NB4 (cell line): ENCODE results near the gene SLC5A10.

ENCODE experiments used
- DNase-seq: peaks from one replicate; pipeline ENCODE4 v3.0.0; 2010; ENCODE audit warnings: low read depth
- H3K4me3 ChIP-seq: one replicate; pipeline ENCODE4 v1.5.1; 2011; ENCODE audit warnings: mild to moderate bottlenecking, low read depth, low read length, moderate library complexity
- MYC ChIP-seq: IDR thresholded peaks from 2 replicates; pipeline ENCODE4 v1.6.1; 2011; ENCODE audit warnings: low read depth, low read length
- POLR2A ChIP-seq: IDR thresholded peaks from 2 replicates; pipeline ENCODE4 v1.6.1; 2011; ENCODE audit warnings: mild to moderate bottlenecking; ENCODE audit not compliant: insufficient read length; ENCODE audit errors: extremely low read depth
- TF ChIP-seq, protein P1 (sequence below): IDR thresholded peaks from one replicate; pipeline ENCODE4 v1.5.1; 2012; ENCODE audit warnings: low read depth, low read length
- TF ChIP-seq, protein P2 (sequence below): IDR thresholded peaks from 2 replicates; pipeline ENCODE4 v1.6.1; 2011; ENCODE audit warnings: low read depth, low read length

Gene SLC5A10

DNA sequence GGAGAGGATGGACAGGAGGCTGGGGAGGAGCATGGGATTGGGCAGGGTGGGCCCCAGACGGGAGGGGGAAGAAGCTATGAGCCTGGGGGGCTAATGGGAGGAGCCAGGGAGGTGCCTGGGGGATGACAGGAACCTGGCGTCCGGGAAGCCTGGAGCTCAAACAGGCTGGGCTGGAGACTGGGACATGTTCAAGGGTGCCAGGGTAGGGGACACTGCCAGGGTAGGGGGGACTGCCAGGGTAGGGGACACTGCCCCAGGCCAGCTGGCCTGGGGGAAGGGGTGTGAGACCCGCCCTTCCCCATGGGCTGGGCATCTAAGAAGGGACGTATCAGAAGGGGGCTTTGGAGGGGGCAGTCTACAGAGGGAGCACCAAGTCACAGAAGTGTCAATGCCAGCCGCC, 59.6 kb downstream of the SLC5A10 start:
- no peak for DNase-seq
- no peak overlapping the region for H3K4me3 ChIP-seq
- TF ChIP-seq POLR2A: no peak
- TF ChIP-seq, protein P1, sequence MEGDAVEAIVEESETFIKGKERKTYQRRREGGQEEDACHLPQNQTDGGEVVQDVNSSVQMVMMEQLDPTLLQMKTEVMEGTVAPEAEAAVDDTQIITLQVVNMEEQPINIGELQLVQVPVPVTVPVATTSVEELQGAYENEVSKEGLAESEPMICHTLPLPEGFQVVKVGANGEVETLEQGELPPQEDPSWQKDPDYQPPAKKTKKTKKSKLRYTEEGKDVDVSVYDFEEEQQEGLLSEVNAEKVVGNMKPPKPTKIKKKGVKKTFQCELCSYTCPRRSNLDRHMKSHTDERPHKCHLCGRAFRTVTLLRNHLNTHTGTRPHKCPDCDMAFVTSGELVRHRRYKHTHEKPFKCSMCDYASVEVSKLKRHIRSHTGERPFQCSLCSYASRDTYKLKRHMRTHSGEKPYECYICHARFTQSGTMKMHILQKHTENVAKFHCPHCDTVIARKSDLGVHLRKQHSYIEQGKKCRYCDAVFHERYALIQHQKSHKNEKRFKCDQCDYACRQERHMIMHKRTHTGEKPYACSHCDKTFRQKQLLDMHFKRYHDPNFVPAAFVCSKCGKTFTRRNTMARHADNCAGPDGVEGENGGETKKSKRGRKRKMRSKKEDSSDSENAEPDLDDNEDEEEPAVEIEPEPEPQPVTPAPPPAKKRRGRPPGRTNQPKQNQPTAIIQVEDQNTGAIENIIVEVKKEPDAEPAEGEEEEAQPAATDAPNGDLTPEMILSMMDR: no peak
- no peak for TF ChIP-seq MYC

DNA sequence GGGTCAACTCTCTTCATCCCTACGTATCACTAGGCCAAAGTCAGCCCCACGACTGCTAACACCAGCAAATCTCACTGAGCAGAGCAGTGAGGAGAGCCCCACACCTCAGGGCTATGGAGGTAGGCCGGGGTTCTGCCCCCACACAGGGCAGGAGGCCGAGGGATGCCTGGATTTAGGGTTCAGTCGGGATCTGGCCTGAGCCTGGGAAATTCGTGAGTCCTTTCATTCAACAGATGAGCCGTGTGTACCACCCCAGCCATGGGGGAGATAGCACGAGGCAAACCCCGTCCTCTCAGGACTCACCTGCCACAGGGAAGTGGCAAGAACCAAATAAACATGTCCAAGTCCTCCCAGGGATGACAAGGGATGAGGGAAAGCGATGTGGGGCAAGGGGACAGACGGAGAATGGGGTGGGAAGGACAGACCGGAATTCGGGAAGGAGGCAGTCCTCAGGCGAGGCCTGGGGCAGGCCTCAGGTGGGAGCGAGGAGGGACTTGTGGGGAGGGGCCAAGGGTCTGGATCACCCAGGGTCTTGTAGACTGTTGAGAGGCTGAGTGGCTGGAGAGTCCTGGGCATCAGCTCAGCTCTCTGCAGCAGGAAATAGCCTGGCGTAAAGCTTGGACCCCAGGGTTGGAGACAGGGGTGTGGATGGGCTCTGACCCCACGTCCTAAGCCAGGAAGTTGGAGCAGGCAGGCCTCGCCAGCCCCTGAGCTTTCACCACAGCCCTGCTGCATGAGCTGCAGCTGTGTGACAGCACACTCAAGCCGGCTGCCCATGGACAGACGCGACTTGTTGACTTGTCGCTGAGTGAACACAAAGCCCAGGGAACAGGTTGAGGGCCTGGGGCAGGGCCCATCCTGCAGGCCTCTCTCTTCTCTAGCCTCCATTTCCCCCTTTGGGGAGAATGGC, 60.5 kb downstream of the SLC5A10 start:
- TF ChIP-seq MYC (no peak), POLR2A (no peak)
- TF ChIP-seq, protein P2, sequence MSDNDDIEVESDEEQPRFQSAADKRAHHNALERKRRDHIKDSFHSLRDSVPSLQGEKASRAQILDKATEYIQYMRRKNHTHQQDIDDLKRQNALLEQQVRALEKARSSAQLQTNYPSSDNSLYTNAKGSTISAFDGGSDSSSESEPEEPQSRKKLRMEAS: no peak
- TF ChIP-seq, protein P1: no peak
- no peak overlapping the region for H3K4me3 ChIP-seq
- DNase-seq: no peak

DNA sequence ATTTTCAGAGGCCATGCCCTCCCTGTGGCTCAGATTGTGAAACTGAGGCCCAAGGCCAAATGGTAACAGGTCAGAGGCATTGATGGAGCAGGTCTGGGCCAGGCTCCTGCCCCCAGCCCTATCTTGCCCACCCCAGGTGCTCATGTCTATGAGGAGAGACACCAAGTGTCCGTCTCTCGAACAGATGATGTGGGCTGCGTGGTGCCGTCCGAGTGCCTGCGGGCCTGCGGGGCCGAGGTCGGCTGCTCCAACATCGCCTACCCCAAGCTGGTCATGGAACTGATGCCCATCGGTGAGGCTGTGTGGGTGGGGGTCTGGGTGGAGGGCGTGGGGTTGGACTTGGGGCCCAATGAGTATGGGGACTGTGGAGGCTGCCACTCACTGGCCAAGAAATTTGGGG, 61.3 kb downstream of the SLC5A10 start:
- H3K4me3 ChIP-seq: no peak overlapping the region
- TF ChIP-seq MYC: no peak
- TF ChIP-seq, protein P2: no peak
- no peak for TF ChIP-seq POLR2A
- TF ChIP-seq, protein P1: no peak
- DNase-seq: no peak

DNA sequence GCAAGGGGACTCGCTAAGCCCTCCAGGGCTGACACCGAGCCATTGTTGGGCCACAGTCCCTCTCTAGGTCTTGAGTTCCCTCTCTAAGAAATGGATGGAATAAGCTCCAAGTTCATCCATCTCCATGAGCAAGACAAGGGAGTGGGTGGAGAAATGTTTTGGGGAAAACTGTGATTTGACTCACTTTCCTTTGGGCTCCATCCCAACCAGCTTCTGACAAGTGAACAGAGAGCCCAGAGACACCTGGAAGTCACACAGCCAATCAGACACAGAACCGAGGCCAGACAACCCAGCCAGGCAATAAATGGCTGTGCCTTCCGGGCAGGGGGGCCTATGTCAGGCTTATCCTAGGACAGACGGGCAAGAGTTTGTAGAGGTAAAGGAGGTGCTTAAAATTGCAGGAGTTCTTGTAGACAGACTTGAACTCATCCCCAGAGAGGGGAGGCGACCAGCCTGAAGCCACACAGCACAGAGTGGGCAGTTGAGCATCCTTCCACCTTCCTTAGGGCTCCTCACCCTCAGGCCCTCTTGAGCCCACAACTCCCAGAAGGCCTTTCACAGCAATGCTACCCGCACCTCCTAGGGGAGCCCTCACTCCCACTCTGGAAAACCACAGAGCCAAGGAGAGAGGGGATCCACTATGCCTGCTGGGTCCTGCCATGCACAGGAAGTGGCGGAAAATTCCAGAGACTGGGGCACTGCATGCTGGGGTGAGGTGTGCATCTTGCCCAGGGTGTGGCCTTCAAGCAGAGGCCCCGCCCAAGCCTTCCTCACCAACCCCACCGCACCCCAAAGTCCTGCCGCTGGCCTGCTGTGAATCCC, 62.1 kb downstream of the SLC5A10 start:
- no peak overlapping the region for H3K4me3 ChIP-seq
- no peak for DNase-seq
- TF ChIP-seq MYC (no peak), POLR2A (no peak)
- TF ChIP-seq, protein P1: no peak
- TF ChIP-seq, protein P2: no peak

DNA sequence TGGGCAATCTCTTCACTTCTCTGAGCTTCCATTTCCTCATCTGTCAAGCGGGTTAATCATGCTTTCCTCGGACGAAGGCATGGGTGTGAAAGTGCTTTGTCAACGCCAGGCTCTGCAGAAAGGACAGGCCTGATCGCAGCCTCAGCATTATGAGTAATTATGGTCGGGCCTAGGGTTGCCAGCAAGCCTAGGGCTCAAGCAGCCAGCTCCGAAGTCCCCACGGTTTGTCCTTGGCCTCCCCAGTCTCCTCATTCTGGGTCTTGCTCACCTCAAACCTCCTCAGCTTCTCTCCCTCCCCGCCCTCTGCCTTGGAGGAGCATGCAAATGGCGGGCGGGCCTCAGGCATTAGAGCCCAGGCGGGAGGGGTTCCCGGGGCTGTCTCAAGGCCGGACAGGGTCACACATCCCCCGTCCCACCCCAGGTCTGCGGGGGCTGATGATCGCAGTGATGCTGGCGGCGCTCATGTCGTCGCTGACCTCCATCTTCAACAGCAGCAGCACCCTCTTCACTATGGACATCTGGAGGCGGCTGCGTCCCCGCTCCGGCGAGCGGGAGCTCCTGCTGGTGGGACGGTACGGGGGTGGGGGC, 62.8 kb downstream of the SLC5A10 start:
- TF ChIP-seq, protein P2: no peak
- TF ChIP-seq POLR2A (no peak), MYC (no peak)
- TF ChIP-seq, protein P1: no peak
- no peak overlapping the region for H3K4me3 ChIP-seq
- DNase-seq: no peak
